ENCODE measurements around the gene ASPM.

- TF ChIP-seq CTCF (IDR thresholded peaks at IDR 0.05; ENCODE audit: low read depth, low read length, missing input control) = no peak
- no peak for TF ChIP-seq YY1 (IDR thresholded peaks at IDR 0.05)
- no peak for TF ChIP-seq TAF1 (conservative IDR thresholded peaks at IDR 0.05)
- TF ChIP-seq HNF4A (conservative IDR thresholded peaks at IDR 0.05) = no peak
- TF ChIP-seq JUND (IDR thresholded peaks at IDR 0.05) = no peak
- TF ChIP-seq NR2F2 (IDR thresholded peaks at IDR 0.05) = no peak
- TF ChIP-seq RAD21 (IDR thresholded peaks at IDR 0.05) = no peak
- no peak for TF ChIP-seq FOXA1 (IDR thresholded peaks at IDR 0.05)
- no peak for TF ChIP-seq MAX (IDR thresholded peaks at IDR 0.05)
- TF ChIP-seq SP1 (IDR thresholded peaks at IDR 0.05) = no peak
- TF ChIP-seq ZBTB33 (IDR thresholded peaks at IDR 0.05) = no peak
Observed at GRCh38 chr1:197129698-197130097, 16.8 kb downstream of the ASPM start.
